NCI-H2196 treated with DMSO at 0.1 percent for 48 hours (cell line): Measurements from ENCODE around the gene NBPF11.
"Not testable (repeated sequence)": the region's sequence is repeated elsewhere in the genome, so short reads cannot be mapped to it uniquely, and the experiment has no call there.

Source experiments
- DNase-seq: peaks from one replicate; lab custom pipeline; 2025; ENCODE audit not compliant: unreplicated experiment; lab: John Stamatoyannopoulos, UW

Gene NBPF11, protein sequence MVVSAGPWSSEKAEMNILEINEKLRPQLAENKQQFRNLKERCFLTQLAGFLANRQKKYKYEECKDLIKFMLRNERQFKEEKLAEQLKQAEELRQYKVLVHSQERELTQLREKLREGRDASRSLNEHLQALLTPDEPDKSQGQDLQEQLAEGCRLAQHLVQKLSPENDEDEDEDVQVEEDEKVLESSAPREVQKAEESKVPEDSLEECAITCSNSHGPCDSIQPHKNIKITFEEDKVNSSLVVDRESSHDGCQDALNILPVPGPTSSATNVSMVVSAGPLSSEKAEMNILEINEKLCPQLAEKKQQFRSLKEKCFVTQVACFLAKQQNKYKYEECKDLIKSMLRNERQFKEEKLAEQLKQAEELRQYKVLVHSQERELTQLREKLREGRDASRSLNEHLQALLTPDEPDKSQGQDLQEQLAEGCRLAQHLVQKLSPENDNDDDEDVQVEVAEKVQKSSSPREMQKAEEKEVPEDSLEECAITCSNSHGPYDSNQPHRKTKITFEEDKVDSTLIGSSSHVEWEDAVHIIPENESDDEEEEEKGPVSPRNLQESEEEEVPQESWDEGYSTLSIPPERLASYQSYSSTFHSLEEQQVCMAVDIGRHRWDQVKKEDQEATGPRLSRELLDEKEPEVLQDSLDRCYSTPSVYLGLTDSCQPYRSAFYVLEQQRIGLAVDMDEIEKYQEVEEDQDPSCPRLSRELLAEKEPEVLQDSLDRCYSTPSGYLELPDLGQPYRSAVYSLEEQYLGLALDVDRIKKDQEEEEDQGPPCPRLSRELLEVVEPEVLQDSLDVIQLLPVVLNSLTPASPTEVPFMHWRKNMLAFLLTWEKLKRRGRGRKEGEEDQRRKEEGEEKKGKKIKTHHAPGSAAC

DNA sequence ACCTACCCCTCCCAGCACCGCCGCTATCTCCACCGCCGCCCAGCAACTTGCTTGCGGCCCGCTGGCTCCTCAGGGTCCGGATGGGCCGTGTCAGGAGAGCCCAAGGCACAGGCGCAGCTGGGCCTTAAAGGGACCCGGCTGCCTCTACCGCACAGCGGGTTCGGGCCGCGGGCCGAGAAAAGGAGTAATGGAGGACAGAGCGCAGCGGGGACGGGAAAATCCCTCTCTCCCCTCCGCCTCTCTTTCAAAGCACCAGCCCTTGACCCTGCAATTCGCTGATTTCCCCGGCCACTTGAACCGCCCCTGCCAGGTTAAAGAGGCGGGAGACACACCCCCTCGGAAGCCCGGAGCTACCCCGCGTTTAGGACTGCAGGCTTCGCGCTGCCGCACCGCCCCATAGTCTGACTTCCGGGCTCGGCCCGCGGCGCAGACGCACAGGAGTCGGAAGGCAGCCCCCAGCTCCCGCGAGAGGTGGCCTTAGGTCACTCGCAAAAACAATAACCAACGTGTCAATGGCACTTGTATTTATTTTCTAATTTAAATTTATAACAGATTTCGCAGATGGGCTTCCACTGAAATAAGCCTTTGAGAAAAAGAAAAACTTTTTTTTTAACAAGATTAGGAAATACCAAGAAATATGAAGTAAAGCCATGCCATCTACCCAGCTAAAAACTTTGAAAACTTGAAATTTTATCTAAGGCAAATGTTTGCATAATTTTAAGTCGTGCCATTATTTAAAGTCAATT, at the start of gene NBPF11:
NBPF11 (minus strand) TSS at position 371 of the 746 bp plus-strand sequence. CDS start 25,278 bp downstream, outside the sequence.
- DNase-seq = peak; percentile 22

DNA sequence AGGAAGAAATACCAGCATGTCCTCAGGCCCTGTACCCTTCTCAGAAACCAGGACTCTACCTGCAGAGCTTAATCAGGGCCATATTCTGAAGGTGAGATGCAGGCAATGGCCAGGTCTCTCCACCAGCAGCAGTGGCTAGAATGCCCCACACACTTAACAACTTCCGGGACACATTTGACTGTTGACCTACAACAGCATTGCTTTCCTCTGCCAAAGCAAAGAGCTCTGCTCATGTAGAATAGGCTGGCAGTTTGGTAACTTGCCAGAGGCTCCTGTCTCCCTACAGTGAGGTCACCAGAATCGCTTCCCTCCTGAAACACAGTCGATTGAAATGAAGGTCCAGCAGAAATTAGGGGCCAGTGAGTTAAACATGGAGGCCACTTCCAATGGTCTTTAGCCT, 45.3 kb upstream of the NBPF11 start:
- not testable (repeated sequence) for DNase-seq

DNA sequence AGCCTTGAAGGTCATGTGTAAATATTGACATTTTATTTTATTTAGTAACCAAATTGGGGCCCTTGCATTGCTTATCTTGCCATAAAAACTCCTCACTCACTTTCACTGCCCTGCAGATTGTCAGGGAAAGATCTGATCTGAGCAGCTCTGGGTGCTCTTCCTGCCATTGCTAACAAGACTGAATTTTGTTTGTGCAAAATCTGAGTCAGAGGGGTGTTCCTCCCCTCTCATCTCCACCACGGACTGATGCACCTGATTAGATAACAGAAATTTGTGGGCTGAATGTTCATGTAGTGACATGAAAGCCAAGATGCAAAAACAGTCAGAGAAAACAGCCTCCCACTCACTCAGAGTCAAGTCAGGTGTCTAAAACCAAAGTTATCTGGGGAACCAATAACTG, 44.9 kb upstream of the NBPF11 start:
- not testable (repeated sequence) for DNase-seq

DNA sequence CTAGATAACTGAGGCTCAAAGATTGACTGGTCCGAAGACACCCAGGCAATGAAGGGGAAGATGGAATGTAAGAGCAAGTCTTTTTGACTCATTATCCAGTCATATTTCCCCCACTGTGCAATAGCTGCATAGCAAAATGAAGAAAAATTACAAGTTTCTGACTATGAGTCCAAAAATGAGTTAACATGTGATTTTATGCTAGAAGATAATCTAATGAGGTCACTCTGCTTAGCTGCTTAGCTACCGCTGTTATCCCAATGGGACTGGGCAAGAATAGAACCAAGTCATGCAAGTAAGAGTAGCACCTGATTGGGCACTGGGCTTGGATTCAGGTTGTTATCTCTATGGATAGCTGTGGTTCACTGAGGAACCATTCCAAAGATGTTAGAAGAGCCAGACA, 43.0 kb upstream of the NBPF11 start:
- not testable (repeated sequence) for DNase-seq

DNA sequence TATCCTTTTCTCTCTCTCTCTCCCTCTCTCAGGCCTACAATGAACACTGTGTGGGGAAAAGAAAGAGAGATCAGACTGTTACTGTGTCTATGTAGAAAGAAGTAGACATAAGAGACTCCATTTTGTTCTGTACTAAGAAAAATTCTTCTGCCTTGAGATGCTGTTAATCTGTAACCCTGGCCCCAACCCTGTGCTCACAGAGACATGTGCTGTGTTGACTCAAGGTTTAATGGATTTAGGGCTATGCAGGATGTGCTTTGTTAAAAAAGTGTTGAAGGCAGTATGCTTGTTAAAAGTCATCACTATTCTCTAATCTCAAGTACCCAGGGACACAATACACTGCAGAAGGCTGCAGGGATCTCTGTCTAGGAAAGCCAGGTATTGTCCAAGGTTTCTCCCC, 36.7 kb upstream of the NBPF11 start:
- not testable (repeated sequence) for DNase-seq

DNA sequence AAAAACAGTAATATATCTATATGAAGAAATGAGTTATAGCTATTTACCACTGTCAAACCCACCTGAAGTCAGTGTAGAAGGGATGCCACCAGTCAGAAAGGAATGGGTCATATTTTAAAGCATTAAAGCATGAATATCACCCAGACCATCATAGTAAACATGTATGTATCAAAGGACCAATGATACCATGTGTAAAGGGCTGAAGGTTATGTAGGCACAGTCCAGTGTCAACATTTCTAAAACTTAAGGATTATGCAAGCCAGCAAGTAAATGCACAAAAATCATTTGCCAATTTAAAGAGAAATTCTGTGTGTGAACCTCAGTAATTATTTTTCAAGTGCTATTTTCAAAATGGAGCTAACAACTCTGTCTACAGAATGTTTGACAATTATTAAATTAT, 26.6 kb upstream of the NBPF11 start:
- DNase-seq = not testable (repeated sequence)

DNA sequence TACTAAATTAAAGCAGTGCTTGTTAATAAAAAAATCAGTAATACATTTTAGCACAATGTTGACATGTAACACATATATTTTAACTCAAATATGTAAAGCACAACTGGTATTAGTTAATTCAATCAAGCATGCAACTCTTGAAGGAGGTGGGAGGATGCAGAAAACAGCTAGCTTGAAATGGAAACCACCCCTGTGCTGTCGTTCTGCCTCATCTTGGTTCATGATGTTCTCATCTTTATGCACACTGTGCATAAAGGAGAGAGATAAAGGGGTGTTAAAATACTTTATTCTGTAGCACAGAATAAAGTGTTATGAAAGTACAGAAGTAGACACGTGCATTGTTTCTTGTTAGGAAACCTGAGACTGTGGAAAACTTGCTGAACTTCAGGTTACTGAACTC, 23.3 kb upstream of the NBPF11 start:
- DNase-seq = not testable (repeated sequence)

DNA sequence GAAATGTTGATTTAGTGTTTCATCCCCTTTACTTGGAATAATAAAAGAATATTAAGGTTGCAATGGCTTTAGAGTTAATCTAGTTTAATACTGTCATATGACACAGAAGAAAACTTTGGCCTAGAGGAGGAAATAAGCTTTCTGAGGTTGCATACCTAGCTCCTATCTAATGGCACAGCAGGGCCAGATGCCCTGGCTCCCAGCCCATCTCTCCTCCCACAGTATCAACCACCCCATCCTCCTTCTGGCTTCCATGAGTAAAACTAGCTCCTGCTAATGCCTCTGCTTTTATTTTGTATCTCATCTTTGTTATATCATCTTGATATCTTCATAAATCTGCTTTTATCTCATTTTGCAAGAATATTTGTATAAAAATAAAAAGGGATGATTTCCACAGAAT, 19.9 kb upstream of the NBPF11 start:
- not testable (repeated sequence) for DNase-seq

DNA sequence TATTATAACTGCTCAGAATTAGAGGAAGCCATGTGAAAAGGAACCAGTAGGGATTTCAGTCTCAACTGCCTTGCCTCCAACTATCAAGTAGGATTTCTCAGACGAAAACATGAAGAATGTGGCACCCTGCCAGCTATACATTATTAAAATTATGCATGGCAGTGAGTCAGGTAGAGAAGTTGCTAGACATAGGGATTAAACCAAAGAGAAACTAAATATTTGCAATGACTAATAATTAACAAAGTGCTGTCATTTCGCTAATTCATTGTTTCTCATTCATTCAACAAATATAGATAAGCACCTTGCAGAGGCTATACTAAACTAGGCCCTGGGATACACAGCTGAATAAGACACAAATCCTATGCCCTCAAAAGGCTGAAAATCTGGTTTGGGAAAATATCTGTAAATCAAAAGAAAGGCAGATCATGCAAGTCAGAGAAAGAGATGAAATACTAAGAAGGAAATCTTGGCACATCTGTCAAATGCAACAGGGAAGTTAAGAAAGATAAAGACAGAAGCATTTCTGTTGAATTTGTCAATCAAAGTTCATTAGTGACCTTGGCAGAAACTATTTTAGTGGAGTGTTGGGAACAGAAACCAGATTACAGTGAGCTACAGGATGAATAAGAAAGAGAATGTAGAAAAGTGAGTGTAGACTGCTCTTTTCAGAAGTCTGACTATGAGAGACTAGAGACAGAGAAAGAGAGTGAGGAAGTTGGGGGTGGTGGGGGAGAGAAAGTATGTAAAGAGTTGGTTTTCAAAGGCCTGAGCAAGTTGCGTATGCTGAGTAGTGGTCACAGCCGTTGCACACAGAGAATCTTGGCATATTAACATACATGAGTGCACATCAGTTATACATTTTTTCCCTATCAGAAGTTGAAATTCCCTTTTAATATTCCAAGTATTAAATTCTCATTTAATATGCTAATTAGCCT, 14.7 kb upstream of the NBPF11 start:
- no peak for DNase-seq

DNA sequence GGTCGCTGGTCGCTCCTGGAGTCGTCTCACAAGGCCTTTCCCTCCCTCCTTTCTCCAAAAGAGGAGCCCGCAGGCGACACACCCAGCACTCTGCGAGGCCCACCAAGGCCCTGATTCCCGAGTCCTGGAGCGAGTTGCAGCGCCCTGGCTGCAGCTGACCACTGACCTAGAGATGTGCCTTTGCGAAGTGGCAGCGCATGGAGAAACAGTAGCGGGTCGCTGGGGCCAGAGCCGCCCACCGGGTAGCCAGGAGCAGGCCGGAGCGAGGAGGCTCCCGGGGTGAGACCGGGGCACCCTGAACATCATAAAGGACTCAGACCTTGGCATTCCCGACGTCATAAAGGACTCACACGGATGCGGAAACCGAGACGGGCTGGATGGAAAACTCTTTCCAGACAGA, 10.3 kb upstream of the NBPF11 start:
- DNase-seq = no peak

DNA sequence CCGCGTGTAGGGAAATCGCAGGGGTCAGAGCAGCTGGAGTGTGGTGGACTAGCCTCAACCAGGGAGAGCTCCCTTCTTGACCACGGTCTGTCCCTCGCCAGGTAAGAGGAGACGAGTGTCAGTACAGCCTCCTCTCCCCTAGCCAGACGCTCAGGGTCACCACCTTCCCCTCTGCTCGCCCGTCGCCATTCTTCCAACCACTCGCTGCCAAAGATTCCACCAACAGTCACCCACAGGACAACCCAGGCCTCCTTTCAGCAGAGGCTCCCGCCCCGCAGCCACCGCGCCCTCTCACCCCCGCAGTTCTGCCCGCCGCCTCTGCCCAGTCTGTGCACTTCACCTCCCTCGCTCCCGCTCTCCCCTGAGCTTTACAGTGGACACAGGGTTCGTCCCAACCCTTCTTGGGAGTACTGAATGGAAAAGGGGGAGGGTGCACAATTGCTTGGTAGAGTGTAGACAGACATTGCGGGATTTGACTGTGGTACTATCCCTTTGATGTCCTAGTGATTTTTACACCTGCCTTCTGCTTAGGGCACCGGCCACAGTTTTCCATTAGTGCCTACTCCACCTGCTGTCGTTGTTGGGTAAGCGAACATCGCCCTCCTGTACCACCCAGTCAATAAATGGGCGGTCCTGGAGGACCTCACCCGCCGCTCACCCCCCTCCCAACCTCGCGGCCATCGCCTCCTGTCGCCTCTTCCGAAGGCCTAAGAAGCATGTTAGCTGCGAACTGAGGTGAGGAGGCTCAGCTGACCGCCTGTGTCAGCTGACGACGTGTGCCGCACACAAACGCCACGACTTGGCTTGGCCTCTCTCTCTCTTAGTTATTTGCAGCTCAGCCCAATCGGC, 9.2 kb upstream of the NBPF11 start:
- DNase-seq = no peak

DNA sequence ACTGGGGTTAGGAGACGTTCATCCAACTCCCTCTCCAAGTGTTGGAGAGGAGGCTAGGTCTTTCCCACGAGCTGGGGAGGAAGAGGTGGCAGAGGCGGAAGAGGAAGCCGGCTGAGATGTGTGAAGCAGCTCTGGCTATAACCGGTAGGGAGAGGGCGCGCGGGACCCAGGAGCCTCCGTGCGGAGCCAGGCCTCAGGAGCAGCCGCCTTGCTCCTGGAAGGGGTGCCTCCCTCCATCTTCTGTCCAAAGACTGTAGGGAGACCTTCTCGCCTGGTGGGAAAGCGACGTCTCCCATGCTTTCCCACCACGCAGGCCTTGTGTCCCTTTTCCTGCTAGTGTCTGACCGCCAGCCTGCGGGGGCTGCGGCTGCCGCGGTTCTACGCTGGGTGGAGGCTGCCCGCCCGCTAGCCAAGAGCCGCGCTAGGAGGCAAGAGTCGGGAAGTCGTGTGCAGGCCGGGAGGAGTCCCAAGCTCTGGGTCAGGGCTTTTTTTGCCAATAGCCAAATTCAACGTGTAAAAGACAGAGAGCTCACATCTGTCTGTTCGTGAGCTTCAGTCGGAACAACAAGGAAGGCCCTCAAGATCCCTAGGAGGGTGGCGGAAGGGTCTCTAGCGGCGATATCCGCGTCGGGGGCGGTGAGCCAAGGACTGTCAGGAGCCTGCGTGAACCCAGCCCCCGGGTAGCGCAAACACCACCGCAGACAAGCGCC, 8.4 kb upstream of the NBPF11 start:
- no peak for DNase-seq

DNA sequence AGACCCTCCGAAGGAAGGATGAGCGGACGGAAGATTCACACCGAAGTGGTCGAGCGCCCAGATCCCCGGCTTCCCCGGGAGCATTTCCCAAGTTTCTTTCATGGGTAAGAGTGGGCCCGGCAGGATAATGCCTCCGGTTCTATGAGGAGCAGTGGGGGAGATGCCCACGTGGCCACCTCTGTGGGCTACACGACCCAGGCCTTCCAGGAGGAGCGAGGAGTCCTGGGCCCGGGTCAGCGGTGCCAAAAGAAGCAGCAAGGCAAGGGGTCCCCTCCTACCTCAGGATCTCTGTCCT, 7.9 kb upstream of the NBPF11 start:
- DNase-seq = no peak

DNA sequence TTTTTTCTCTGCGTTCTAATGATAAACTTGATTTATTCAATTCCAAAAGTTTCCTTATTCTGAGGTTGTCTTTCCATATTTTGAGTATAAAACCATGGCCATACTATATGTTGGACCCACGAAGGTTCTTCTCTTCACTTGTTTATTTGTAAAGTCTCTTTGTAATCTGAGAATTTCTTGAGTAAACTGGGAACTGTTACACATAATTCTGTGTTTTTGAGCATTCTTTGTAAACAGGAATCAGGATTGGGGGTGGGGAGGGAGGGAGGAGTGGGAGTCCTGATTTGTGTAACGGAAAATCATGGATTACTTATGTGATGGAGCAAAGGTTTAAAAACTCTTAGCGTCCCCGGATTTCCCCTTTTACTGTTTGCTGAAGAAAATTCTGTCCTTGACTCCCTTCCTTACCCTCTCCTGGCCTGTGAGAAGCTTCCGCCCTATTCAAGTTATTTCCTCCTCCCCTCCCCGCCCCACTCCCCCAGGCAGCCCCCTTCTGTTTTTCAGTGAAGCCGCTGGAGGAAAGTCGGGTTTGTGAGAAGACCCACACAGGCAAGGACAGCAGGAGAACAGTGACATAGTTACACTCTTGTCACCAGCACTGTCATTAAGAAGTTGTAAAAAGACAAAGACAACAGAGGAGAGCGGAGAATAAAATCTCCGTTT, 6.4 kb upstream of the NBPF11 start:
- DNase-seq = no peak

DNA sequence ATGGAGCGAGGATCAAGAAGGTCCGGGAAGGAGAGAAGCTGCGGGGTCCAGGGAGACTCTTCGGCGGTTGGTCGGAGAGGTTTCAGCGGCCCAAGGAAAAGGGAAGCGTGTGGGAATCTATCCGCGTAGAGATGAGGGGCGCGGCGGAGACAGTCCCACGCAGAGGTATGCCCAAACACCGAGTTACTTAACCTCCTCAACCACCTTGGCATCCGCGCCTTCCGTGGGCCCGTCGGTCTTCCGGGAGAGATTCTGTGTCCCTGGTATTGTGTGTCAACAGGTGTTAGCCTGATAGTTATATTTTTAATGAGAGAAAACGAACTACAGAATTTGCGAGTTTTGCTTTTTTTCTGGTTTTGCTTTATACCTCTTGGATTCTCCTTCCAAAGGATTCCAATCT, 5.7 kb upstream of the NBPF11 start:
- not testable (repeated sequence) for DNase-seq

DNA sequence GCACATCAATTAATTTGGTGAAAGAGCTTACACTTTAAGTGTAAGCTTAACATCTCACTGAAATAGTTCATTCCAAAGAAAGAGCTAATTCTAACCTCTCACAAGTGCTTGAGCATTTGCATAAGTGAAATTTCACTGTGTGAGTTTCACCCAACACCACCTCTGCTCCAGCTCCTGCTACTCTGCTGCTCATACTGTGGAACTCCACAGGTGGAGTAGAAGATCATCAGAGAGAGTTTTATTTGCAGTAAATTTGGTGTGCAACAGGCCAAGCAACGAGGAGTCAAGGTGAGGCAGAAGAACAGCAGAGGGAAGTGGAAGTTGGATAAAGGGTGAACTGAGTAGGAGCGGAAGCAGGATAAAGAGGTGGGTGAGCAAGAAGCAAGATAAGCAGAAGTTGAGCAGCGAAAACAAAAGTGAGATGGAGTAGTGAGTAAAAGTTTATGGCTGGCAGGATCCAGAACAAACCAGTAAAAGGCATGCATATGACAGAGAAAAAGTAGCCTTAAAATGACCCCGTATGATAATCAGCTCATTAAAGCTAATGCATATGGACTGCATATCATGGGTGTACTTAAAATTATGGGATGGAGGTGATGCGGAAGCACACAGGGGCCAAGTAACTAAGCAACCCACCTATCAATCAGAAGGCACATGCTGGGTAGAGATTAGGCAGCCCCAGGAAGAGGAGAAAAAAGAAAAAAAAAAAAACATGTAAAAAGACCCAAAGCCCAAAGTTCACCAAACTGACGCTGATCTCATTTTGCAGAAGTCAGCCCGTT, 3.6 kb upstream of the NBPF11 start:
- DNase-seq = not testable (repeated sequence)

DNA sequence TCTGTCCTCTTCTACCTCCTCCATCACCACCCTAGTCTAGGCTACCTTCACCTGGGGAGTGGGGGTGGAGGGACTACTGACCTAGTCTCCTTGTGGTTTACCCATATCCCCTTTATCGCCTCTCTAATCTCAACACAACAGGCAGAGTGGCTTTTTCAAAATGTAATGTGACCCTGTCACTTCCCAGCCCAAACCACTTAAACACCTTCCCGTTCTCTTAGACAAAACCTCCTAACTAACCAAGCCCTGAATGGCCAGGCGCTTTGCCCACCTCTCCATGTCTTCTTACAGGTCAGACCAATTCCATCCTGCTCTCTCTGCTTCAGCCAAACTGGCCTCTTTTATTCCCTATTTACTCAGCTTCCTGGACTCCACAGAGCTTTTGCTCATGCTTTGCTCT, 714 bp upstream of the NBPF11 start:
- not testable (repeated sequence) for DNase-seq
